DOHH2 (cell line): Measurements from ENCODE around the gene GPR62.

Experiments used
- CTCF ChIP-seq: fragments of 200-600 bp; sonication (generic); IDR thresholded peaks from one replicate; pipeline ENCODE4 v1.5.1; 2014; ENCODE audit warnings: antibody characterized with exemption, mild to moderate bottlenecking, low read depth, low read length; ENCODE audit not compliant: poor library complexity, severe bottlenecking
- EZH2phosphoT487 ChIP-seq: fragments of 200-600 bp; sonication (generic); IDR thresholded peaks from 2 replicates; pipeline ENCODE4 v1.6.1; 2017; ENCODE audit warnings: borderline replicate concordance, mild to moderate bottlenecking, antibody characterized with exemption, low read length, moderate library complexity, mixed read lengths

- no peak for TF ChIP-seq CTCF
- no peak for TF ChIP-seq EZH2phosphoT487
Measured at GRCh38 chr3:51941463-51941797, 13.8 kb upstream of the GPR62 start.
